CD4-positive, alpha-beta memory T cell (primary cell): ENCODE measurements around the gene RRM1. TPM values are rescaled to one million over a fixed set of nuclear protein-coding genes. Genes with fewer than 3 reads are reported as not detected.
A peak's percentile ranks its signal among the peaks of the same experiment; 100 is the strongest.

Experiments used
- CTCF ChIA-PET: fragments of 350-600 bp; sonication (Branson Sonifier 250); formaldehyde crosslinking; loops from one replicate; lab custom pipeline; 2021; ENCODE audit warnings: inconsistent platforms; ENCODE audit not compliant: partially characterized antibody; lab: Charles Lee
- POLR2A ChIA-PET: fragments of 350-600 bp; sonication (Branson Sonifier 250); formaldehyde crosslinking; loops from one replicate; lab custom pipeline; 2021; ENCODE audit not compliant: partially characterized antibody; lab: Charles Lee
- DNase-seq, 5 donors: peaks; one replicate each; pipeline versions ENCODE4 v3.0.0 to v3.0.0-alpha.2; 2020 to 2022; ENCODE audit warnings: mixed read lengths in 1 of 5
- H3K27ac ChIP-seq: one replicate; pipeline ENCODE4 v1.7.0; 2013; ENCODE audit warnings: low read depth, low read length
- H3K27me3 ChIP-seq: 2 replicates; pipeline ENCODE4 v1.7.0; 2013; ENCODE audit warnings: mild to moderate bottlenecking, low read length, moderate library complexity; ENCODE audit not compliant: insufficient read depth
- H3K36me3 ChIP-seq: 2 replicates; pipeline ENCODE4 v1.7.0; 2013; ENCODE audit warnings: mild to moderate bottlenecking, low read length, moderate library complexity; ENCODE audit not compliant: insufficient read depth
- H3K4me1 ChIP-seq: 2 replicates; pipeline ENCODE4 v1.7.0; 2013; ENCODE audit warnings: mild to moderate bottlenecking, low read length, moderate library complexity; ENCODE audit not compliant: insufficient read depth
- H3K4me3 ChIP-seq, 2 donors: one replicate each; pipeline ENCODE4 v1.7.0; 2013; ENCODE audit warnings: low read length in 2 of 2, mild to moderate bottlenecking in 1 of 2
- H3K9me3 ChIP-seq, 2 donors: one replicate each; pipeline ENCODE4 v1.7.0; 2013; ENCODE audit warnings: low read length in 2 of 2, control low read depth in 1 of 2; ENCODE audit not compliant: control insufficient read depth in 1 of 2
- H3K27ac Mint-ChIP-seq, 7 donors: one replicate each; pipeline ENCODE4 v1.8.0; 2020 to 2021; ENCODE audit warnings: mixed read lengths in 7 of 7, mild to moderate bottlenecking in 6 of 7, inconsistent platforms in 3 of 7, moderate library complexity in 3 of 7
- H3K27me3 Mint-ChIP-seq, 2 donors: one replicate each; pipeline ENCODE4 v1.8.0; 2020 to 2021; ENCODE audit warnings: mixed read lengths in 2 of 2
- H3K36me3 Mint-ChIP-seq, 2 donors: one replicate each; pipeline ENCODE4 v1.8.0; 2020 to 2021; ENCODE audit warnings: mixed read lengths in 2 of 2, inconsistent platforms in 1 of 2, mild to moderate bottlenecking in 1 of 2
- H3K4me1 Mint-ChIP-seq, 4 donors: one replicate each; pipeline ENCODE4 v1.8.0; 2020 to 2021; ENCODE audit warnings: mixed read lengths in 4 of 4, mild to moderate bottlenecking in 1 of 4
- H3K4me3 Mint-ChIP-seq, 8 donors: one replicate each; pipeline ENCODE4 v1.8.0; 2020 to 2021; ENCODE audit warnings: mixed read lengths in 8 of 8, mild to moderate bottlenecking in 7 of 8, moderate library complexity in 6 of 8, inconsistent platforms in 3 of 8
- H3K9me3 Mint-ChIP-seq, 8 donors: one replicate each; pipeline ENCODE4 v1.8.0; 2020 to 2021; ENCODE audit warnings: mixed read lengths in 8 of 8, mild to moderate bottlenecking in 5 of 8, inconsistent platforms in 3 of 8, moderate library complexity in 1 of 8
- intact Hi-C: fragments of 100-400 bp; cut with micrococcal nuclease; formaldehyde crosslinking; loops from one replicate; pipeline ENCODE4 v1.15.1; 2023
- polyA plus RNA-seq, 2 donors: library from polyadenylated mRNA; unstranded; fragments of 300-500 nt; fragmentation: Illumina TruSeq; gene quantifications; one replicate each; pipeline ENCODE4 v1.2.3, GENCODE V29; 2021
- total RNA-seq, 2 experiments: library from RNA; stranded (reverse); gene quantifications; one replicate each; pipeline ENCODE4 v1.2.3, GENCODE V29; 2021

Gene RRM1
- total and polyA plus RNA-seq, 4 experiments from 2014 or later, result 38.0 to 49.9 (median 44.3) TPM

GRCh38 chr11:4054643-4055042, 40.0 kb upstream of the RRM1 start:
- no peak for DNase-seq
- Mint-ChIP-seq H3K9me3 (peaks cover 0 to 3% (median 0%) of the 10 kb centered on the region in 8 donors), H3K27ac (peak overlapping the region in 3 of 7 donors; percentile 20 to 47 (median 25)), H3K27me3 (no peaks in the 10 kb centered on the region), H3K4me1 (peaks cover 16 to 25% (median 18%) of the 10 kb centered on the region in 4 donors), H3K36me3 (peaks cover 47 to 61% of the 10 kb centered on the region in 2 donors), H3K4me3 (no peak overlapping the region)
- Histone ChIP-seq H3K36me3 (peaks cover 14% of the 10 kb centered on the region), H3K9me3 (no peaks in the 10 kb centered on the region), H3K4me1 (peaks cover 13% of the 10 kb centered on the region), H3K27ac (no peak overlapping the region), H3K27me3 (no peaks in the 10 kb centered on the region), H3K4me3 (no peak overlapping the region)
- intact Hi-C loops, result no loop called here
- ChIA-PET POLR2A (interaction anchor here (0.9 kb wide), 1 partner anchor 200 kb away, joined by 3 read pairs; no protein-coding TSS in a partner anchor), CTCF (interaction anchor here (0.5 to 24.3 kb wide), 4 partner anchors 18 to 211 kb away, joined by 4 to 934 read pairs (median 6); partner anchors contain the start of genes RHOG and STIM1)

GRCh38 chr11:4059424-4059823, 35.2 kb upstream of the RRM1 start:
- Histone ChIP-seq H3K36me3 (peaks cover 30% of the 10 kb centered on the region), H3K4me1 (peaks cover 24% of the 10 kb centered on the region), H3K27ac (no peak overlapping the region), H3K4me3 (no peak overlapping the region), H3K27me3 (no peaks in the 10 kb centered on the region), H3K9me3 (no peaks in the 10 kb centered on the region)
- ChIA-PET CTCF (interaction anchor here (2.9 to 24.3 kb wide), 2 partner anchors 13 to 216 kb away, joined by 17 to 934 read pairs; partner anchors contain the start of genes RHOG and STIM1), POLR2A (no interaction called here)
- no peak overlapping the region for H3K4me3 Mint-ChIP-seq
- no peak for DNase-seq
- intact Hi-C loops, result no loop called here
- H3K9me3 Mint-ChIP-seq, result no peaks in the 10 kb centered on the region
- H3K4me1 Mint-ChIP-seq, result peaks cover 26 to 40% (median 32%) of the 10 kb centered on the region in 4 donors
- H3K36me3 Mint-ChIP-seq, result peaks cover 45 to 71% of the 10 kb centered on the region in 2 donors
- H3K27ac Mint-ChIP-seq, result peak overlapping the region in 2 of 7 donors; percentile 36 to 39
- no peaks in the 10 kb centered on the region for H3K27me3 Mint-ChIP-seq

- intact Hi-C loops, result no loop called here
- Histone ChIP-seq H3K4me3 (no peak overlapping the region), H3K27me3 (no peaks in the 10 kb centered on the region), H3K27ac (no peak overlapping the region), H3K36me3 (peaks cover 30% of the 10 kb centered on the region), H3K4me1 (peaks cover 34% of the 10 kb centered on the region), H3K9me3 (no peaks in the 10 kb centered on the region)
- H3K9me3 Mint-ChIP-seq, result no peaks in the 10 kb centered on the region
- no peak overlapping the region for H3K4me3 Mint-ChIP-seq
- peaks cover 42 to 65% of the 10 kb centered on the region in 2 donors for H3K36me3 Mint-ChIP-seq
- POLR2A ChIA-PET, result interaction anchor here (1.2 to 1.3 kb wide), 2 partner anchors 118 to 205 kb away, joined by 4 to 5 read pairs; partner anchors contain the start of gene STIM1
- no peak for DNase-seq
- no peaks in the 10 kb centered on the region for H3K27me3 Mint-ChIP-seq
- CTCF ChIA-PET, result interaction anchor here (0.7 to 24.3 kb wide), 6 partner anchors 12 to 217 kb away, joined by 3 to 934 read pairs (median 10); partner anchors contain the start of genes RHOG and STIM1
- H3K27ac Mint-ChIP-seq, result peak overlapping the region in 5 of 7 donors; percentile 17 to 84 (median 47)
- H3K4me1 Mint-ChIP-seq, result peaks cover 35 to 49% (median 38%) of the 10 kb centered on the region in 4 donors
Observed at GRCh38 chr11:4060182-4060923, 34.2 kb upstream of the RRM1 start.

DNA sequence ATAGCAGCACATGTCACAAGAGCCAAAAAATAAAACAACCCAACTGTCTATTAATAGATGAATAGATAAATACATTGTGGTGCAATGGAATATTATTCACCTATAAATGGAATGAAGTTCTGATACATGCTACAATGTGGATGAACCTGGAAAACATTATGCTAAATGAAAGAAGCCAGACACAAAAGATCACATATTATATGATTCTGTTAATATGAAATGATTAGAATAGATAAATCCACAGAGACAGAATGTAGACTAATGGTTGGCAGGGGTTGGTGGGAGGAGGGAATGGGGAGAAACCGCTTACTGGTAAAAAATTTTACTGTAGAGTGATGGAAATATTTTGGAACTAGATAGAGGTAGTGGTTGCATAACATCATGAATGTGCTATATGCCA, 32.9 kb upstream of the RRM1 start:
- POLR2A ChIA-PET, result interaction anchor here (1.2 kb wide), 1 partner anchor 120 kb away, joined by 4 read pairs; no protein-coding TSS in a partner anchor
- H3K4me1 ChIP-seq, result peaks cover 47% of the 10 kb centered on the region
- intact Hi-C loops, result no loop called here
- Mint-ChIP-seq H3K27me3 (no peaks in the 10 kb centered on the region), H3K36me3 (peaks cover 30 to 53% of the 10 kb centered on the region in 2 donors), H3K27ac (peak overlapping the region in 5 of 7 donors; percentile 0 to 78 (median 60)), H3K4me1 (peaks cover 45 to 57% (median 50%) of the 10 kb centered on the region in 4 donors), H3K9me3 (no peaks in the 10 kb centered on the region), H3K4me3 (no peak overlapping the region)
- H3K27ac ChIP-seq, result no peak overlapping the region
- H3K36me3 ChIP-seq, result peaks cover 24% of the 10 kb centered on the region
- H3K9me3 ChIP-seq, result no peaks in the 10 kb centered on the region
- H3K27me3 ChIP-seq, result no peaks in the 10 kb centered on the region
- CTCF ChIA-PET, result interaction anchor here (1.6 to 24.3 kb wide), 2 partner anchors 11 to 218 kb away, joined by 21 to 934 read pairs; partner anchors contain the start of genes RHOG and STIM1
- DNase-seq, result no peak
- no peak overlapping the region for H3K4me3 ChIP-seq

GRCh38 chr11:4063348-4063747, 31.3 kb upstream of the RRM1 start:
- intact Hi-C loops, result no loop called here
- DNase-seq, result no peak
- H3K27ac Mint-ChIP-seq, result no peak overlapping the region
- H3K27me3 Mint-ChIP-seq, result no peaks in the 10 kb centered on the region
- no peak overlapping the region for H3K4me3 Mint-ChIP-seq
- Histone ChIP-seq H3K27ac (no peak overlapping the region), H3K36me3 (peaks cover 24% of the 10 kb centered on the region), H3K4me1 (peaks cover 51% of the 10 kb centered on the region), H3K4me3 (no peak overlapping the region), H3K9me3 (no peaks in the 10 kb centered on the region), H3K27me3 (no peaks in the 10 kb centered on the region)
- peaks cover 49 to 65% (median 52%) of the 10 kb centered on the region in 4 donors for H3K4me1 Mint-ChIP-seq
- peaks cover 24 to 38% of the 10 kb centered on the region in 2 donors for H3K36me3 Mint-ChIP-seq
- POLR2A ChIA-PET, result interaction anchor here (0.8 to 7.6 kb wide), 6 partner anchors 32 to 233 kb away, joined by 3 to 89 read pairs (median 3); partner anchors contain the start of gene STIM1
- CTCF ChIA-PET, result interaction anchor here (0.5 to 24.3 kb wide), 6 partner anchors 10 to 220 kb away, joined by 3 to 934 read pairs (median 18); partner anchors contain the start of genes RHOG and STIM1
- H3K9me3 Mint-ChIP-seq, result no peaks in the 10 kb centered on the region

DNA sequence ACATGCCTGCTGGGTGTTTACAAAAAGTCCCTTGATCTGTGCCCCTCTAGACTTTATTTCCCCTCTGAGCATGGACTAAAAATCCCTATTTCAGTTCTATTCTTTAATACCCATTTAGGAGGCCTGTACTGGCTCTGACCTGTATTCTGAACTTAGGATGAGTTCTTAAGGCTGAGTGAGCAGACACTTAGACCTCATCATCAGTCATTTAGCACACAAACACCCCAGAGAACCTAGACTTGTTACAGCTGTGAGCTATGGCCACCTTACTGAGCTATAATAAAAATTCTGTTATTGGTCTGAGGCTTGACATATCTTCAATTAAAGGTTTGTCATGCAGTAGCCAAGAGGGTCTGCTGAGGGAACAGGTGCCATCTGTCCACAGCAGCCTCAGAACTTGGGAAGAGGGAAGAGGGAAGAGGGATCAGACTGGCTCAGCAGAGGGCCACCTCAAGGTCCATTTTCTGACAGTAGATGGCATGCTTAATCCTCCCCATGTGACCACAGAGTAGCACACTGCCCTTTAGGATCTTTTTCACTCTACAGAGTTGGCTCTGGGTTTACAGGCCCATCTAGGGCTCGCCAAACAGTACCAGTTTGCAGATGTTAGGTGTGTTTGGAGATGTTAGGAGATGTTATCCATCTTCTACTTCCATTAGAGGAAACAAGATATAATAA, 30.2 kb upstream of the RRM1 start:
- POLR2A ChIA-PET, result interaction anchor here (0.8 to 7.6 kb wide), 9 partner anchors 31 to 234 kb away, joined by 3 to 89 read pairs (median 3); partner anchors contain the start of gene STIM1
- peak overlapping the region; percentile 62 to 93 (median 84) for H3K27ac Mint-ChIP-seq
- H3K27ac ChIP-seq, result peak overlapping the region; percentile 18
- H3K27me3 Mint-ChIP-seq, result no peaks in the 10 kb centered on the region
- peaks cover 57 to 72% (median 58%) of the 10 kb centered on the region in 4 donors for H3K4me1 Mint-ChIP-seq
- H3K9me3 Mint-ChIP-seq, result no peaks in the 10 kb centered on the region
- H3K27me3 ChIP-seq, result no peaks in the 10 kb centered on the region
- H3K9me3 ChIP-seq, result no peaks in the 10 kb centered on the region
- peaks cover 61% of the 10 kb centered on the region for H3K4me1 ChIP-seq
- H3K4me3 ChIP-seq, result no peak overlapping the region
- peak overlapping the region in 2 of 8 donors; percentile 16 to 65 for H3K4me3 Mint-ChIP-seq
- peaks cover 18% of the 10 kb centered on the region for H3K36me3 ChIP-seq
- intact Hi-C loops, result loop anchor here (2.0 kb wide), 1 partner anchor 122 kb away; no protein-coding TSS in a partner anchor
- DNase-seq, result no peak
- CTCF ChIA-PET, result interaction anchor here (1.0 to 24.3 kb wide), 8 partner anchors 9 to 221 kb away, joined by 3 to 934 read pairs (median 6); partner anchors contain the start of genes RHOG and STIM1
- H3K36me3 Mint-ChIP-seq, result peaks cover 20 to 28% of the 10 kb centered on the region in 2 donors
